ENCODE data around the gene FAM89B.
A peak's percentile ranks its signal among the peaks of the same experiment; 100 is the strongest.
"Not testable (repeated sequence)": the region's sequence is repeated elsewhere in the genome, so short reads cannot be mapped to it uniquely, and the experiment has no call there.

FAM89B gene

GRCh38 chr11:65572356-65573051 is at the start of gene FAM89B:
Gene FAM89B, plus strand, starts transcription at chr11:65572538. Its CDS starts 132 bp downstream, at chr11:65572670.
- peak; percentile 88 for DNase-seq (ENCODE audit: low spot score)

DNA sequence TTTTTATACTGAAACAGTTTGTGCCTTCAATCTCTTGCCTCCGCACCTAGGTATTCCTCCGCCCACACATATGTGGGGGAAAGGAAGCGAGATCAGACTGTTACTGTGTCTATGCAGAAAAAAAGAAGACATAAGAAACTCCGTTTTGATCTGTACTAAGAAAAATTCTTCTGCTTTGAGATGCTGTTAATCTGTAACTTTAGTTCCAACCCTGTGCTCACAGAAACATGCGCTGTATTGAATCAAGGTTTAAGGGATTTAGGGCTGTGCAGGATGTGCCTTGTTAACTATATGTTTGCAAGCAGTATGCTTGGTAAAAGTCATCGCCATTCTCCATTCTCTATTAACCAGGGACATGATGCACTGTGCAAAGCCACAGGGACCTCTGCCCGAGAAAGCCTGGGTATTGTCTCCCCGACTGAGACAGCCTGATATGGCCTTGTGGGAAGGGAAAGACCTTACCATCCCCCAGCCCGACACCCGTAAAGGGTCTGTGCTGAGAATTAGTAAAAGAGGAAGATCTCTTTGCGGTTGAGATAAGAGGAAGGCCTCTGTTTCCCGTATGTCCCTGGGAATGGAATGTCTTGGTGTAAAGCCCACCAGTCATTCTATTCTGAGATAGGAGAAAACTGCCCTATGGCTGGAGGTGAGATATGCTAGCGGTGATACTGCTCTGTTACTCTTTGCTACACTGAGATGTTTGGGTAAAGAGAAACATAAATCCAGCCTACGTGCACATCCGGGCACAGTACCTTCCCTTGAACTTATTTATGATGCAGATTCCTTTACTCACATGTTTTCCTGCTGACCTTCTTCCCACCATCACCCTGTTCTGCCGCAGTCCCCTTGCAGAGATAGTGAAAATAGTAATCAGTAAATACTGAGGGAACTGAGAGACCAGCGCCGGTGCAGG is 49.4 kb upstream of the FAM89B start:
- not testable (repeated sequence) for DNase-seq (ENCODE audit: low spot score)

GRCh38 chr11:65523631-65523968 is 48.7 kb upstream of the FAM89B start:
- not testable (repeated sequence) for DNase-seq (ENCODE audit: low spot score)

DNA sequence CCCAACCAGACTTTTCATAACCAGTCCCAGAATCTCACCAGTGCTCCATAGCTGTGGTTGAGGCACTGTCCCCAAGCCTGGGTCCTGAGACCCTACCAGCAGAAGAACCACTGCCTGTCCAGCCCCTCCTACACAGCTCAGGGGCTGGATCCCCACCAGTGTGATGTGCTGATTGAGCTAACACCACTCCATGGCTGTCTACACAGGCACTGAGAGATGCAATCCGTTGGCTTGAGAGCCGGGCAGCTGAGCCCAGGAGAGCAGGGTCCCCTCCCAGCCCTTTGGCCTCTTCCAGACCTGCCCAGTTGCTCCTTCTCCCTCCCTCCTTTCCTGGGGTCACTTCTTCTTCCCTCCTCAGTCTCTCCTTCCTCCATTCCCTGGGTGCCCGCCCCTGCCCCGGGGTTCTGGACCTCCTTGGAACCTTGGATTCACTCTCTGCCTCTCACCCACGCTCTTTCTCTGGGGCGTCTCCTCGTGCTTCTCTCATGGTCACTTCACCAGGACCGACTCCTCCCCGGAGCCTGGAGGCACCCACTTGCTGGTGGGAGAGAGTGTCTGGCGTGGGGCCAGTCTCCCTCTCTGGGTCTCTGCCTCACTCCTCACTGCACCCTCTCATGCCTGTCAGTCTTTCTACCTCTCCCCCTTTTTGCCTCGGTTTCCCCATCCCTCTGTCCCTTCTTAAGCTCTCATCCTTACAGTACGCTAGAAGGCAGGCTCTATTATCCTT is 48.2 kb upstream of the FAM89B start:
- no peak for DNase-seq (ENCODE audit: low spot score)

- peak; percentile 86 for DNase-seq (ENCODE audit: low spot score)
These were observed 47.4 kb upstream of the FAM89B start, which contains the start of gene SCYL1 for GRCh38 chr11:65524741-65525545. Gene SCYL1, plus strand, starts transcription at chr11:65525083. Its CDS starts 71 bp downstream, at chr11:65525154.

GRCh38 chr11:65525546-65526480 is 46.5 kb upstream of the FAM89B start:
- no peak for DNase-seq (ENCODE audit: low spot score)

- DNase-seq (ENCODE audit: low spot score): no peak
These were observed 45.6 kb upstream of the FAM89B start for GRCh38 chr11:65526744-65527143.

DNA sequence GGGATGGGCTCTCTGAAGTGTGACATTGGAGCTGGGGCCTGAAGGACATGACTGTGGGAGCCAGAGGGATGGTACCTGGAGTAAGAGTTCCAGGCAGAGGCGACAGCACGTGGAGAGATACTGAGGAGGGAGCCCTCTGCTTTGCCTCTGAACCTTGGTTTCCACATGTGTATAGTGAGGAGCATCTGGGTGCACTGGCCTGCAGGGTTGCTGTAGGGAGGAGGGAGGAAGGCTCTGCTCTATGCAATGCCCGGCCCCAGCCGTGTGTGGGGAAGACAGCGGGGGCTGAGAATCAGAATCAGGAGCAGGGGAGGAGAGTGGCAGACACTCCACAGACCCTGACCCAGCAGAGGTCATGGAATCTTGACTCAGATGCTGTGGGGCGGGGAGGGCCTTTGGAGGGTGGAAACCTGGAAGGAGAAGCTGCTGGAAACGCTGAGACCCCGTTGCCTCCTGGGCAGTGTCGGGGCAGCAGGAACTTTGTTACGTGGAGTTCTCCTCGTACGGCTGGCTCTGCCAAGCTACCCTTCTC is 43.5 kb upstream of the FAM89B start:
- DNase-seq (ENCODE audit: low spot score): no peak

GRCh38 chr11:65529475-65530156 is 42.7 kb upstream of the FAM89B start:
- no peak for DNase-seq (ENCODE audit: low spot score)

- DNase-seq (ENCODE audit: low spot score): no peak
These were observed 42.2 kb upstream of the FAM89B start for GRCh38 chr11:65530157-65530496.

DNA sequence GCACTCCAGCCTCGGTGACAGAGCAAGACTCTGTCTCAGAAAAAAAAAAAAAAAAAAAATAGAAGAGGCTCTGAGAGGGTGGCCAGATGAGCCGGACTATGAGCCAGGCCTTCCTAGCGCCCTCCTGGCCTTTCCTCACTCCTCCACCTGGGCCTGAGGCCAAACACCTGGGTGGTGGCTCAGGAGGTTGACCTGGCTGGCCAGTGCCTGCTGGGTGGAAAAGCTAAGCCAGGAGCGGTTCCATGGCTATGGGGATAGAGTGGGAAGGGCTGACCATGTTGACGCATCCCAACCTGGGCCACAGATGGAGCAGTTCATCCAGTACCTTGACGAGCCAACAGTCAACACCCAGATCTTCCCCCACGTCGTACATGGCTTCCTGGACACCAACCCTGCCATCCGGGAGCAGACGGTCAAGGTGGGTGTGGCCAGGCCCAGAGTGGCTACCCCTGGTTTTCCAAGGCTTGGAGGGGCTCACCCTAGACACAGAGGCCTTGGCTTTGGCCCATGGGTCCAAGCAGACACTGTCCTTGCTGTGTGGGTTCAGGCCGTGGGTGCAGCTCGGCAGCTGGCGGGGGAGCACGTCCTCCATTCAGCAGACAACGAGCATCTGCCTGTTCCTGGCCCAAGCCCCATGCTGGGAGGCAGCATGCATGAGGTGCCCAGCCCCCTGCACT is 39.8 kb upstream of the FAM89B start:
- DNase-seq (ENCODE audit: low spot score): no peak

- no peak for DNase-seq (ENCODE audit: low spot score)
These were observed 37.2 kb upstream of the FAM89B start for GRCh38 chr11:65535102-65535501.

- no peak for DNase-seq (ENCODE audit: low spot score)
These were observed 35.7 kb upstream of the FAM89B start for GRCh38 chr11:65536412-65537295.

GRCh38 chr11:65537296-65537597 is 35.1 kb upstream of the FAM89B start:
- no peak for DNase-seq (ENCODE audit: low spot score)

- DNase-seq (ENCODE audit: low spot score): no peak
These were observed 34.6 kb upstream of the FAM89B start for GRCh38 chr11:65537620-65538231.

DNA sequence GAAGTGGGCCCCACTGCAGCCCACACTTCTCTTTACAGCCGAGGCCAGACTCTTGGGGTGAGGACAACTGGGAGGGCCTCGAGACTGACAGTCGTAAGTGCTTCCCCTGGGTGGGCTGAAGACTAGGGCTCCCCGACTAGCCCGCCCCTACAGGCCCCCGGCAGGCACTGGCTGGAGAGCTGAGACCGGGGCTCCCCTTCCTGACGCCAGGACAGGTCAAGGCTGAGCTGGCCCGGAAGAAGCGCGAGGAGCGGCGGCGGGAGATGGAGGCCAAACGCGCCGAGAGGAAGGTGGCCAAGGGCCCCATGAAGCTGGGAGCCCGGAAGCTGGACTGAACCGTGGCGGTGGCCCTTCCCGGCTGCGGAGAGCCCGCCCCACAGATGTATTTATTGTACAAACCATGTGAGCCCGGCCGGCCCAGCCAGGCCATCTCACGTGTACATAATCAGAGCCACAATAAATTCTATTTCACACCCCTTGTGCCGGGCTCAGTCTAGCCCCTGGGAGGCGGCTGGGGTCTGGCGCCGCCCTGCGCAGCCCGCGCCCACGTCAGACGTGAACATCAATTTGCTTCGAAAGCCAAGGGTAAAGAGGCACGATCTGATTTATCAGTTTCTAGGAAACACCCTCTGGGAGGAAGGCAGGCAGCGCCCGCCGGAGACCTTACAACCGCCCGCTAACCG is 34.0 kb upstream of the FAM89B start:
- no peak for DNase-seq (ENCODE audit: low spot score)
